ACHN (cell line): ENCODE measurements around the gene DIP2C.
A peak's percentile ranks its signal among the peaks of the same experiment; 100 is the strongest.
"Not testable (repeated sequence)": the region's sequence is repeated elsewhere in the genome, so short reads cannot be mapped to it uniquely, and the experiment has no call there.

Source experiments
- DNase-seq: peaks from one replicate; pipeline ENCODE4 v3.0.0-alpha.2; 2015
- in situ Hi-C: cut with HindIII; loops from 2 replicates; pipeline ENCODE4 v1.10.0; 2017; ENCODE audit warnings: low sequenced_read_pairs, low pct_ligation_motif_present, low pct_unique_long_range_greater_than_20kb

Gene DIP2C

GRCh38 chr10:271722-272121 lies 417.7 kb downstream of the DIP2C start:
- in situ Hi-C loops: no loop called here

GRCh38 chr10:271201-271600 lies 418.3 kb downstream of the DIP2C start:
- no peak for DNase-seq
- in situ Hi-C loops: no loop called here

More at GRCh38 chr10:271722-272121, 417.7 kb downstream of the DIP2C start:
- DNase-seq: no peak

- in situ Hi-C loops: no loop called here
- DNase-seq: no peak
Observed at GRCh38 chr10:269440-270074, 419.9 kb downstream of the DIP2C start.

GRCh38 chr10:267705-268104 lies 421.8 kb downstream of the DIP2C start:
- no peak for DNase-seq
- in situ Hi-C loops: no loop called here

GRCh38 chr10:266974-267425 lies 422.5 kb downstream of the DIP2C start:
- in situ Hi-C loops: no loop called here

GRCh38 chr10:265816-266588 lies 423.5 kb downstream of the DIP2C start:
- in situ Hi-C loops, DNase-seq: not testable (repeated sequence)

More at GRCh38 chr10:266974-267425, 422.5 kb downstream of the DIP2C start:
- no peak for DNase-seq

- in situ Hi-C loops, DNase-seq: not testable (repeated sequence)
Observed at GRCh38 chr10:265074-265440, 424.4 kb downstream of the DIP2C start.

GRCh38 chr10:264160-265073 lies 425.1 kb downstream of the DIP2C start:
- in situ Hi-C loops: not testable (repeated sequence)

GRCh38 chr10:260819-261429 lies 428.5 kb downstream of the DIP2C start:
- DNase-seq: no peak
- in situ Hi-C loops: no loop called here

More at GRCh38 chr10:264160-265073, 425.1 kb downstream of the DIP2C start:
- DNase-seq: not testable (repeated sequence)

- no peak for DNase-seq
- in situ Hi-C loops: no loop called here
Observed at GRCh38 chr10:251982-252582, 437.4 kb downstream of the DIP2C start.

GRCh38 chr10:248307-248706 lies 441.2 kb downstream of the DIP2C start:
- in situ Hi-C loops: no loop called here
- no peak for DNase-seq

- no peak for DNase-seq
- in situ Hi-C loops: no loop called here
Observed at GRCh38 chr10:247480-247879, 442.0 kb downstream of the DIP2C start.

GRCh38 chr10:246431-246830 lies 443.0 kb downstream of the DIP2C start:
- DNase-seq: no peak
- in situ Hi-C loops: no loop called here

- in situ Hi-C loops: no loop called here
- DNase-seq: no peak
Observed at GRCh38 chr10:244227-244626, 445.2 kb downstream of the DIP2C start.

GRCh38 chr10:241966-242643 lies 447.4 kb downstream of the DIP2C start:
- in situ Hi-C loops: no loop called here
- no peak for DNase-seq

- in situ Hi-C loops: no loop called here
- no peak for DNase-seq
Observed at GRCh38 chr10:241451-241850, 448.0 kb downstream of the DIP2C start.

GRCh38 chr10:239109-239508 lies 450.4 kb downstream of the DIP2C start:
- DNase-seq: peak; percentile 7
- in situ Hi-C loops: no loop called here

GRCh38 chr10:235915-236314 lies 453.6 kb downstream of the DIP2C start:
- in situ Hi-C loops: no loop called here
- no peak for DNase-seq
